SK-N-SH treated with all-trans-retinoic acid at 6 μM for 48 hours (cell line): ENCODE measurements around the gene FAM184B.

Experiments used
- BACH2 ChIP-seq: fragments of 250-450 bp; sonication (Bioruptor Pico); IDR thresholded peaks from 2 replicates; pipeline ENCODE4 v1.9.0; 2021; ENCODE audit warnings: mild to moderate bottlenecking, borderline replicate concordance
- CREB5 ChIP-seq: fragments of 250-450 bp; sonication (Bioruptor Pico); IDR thresholded peaks from 2 replicates; pipeline ENCODE4 v1.5.1; 2020; ENCODE audit warnings: low read depth, mild to moderate bottlenecking, moderate library complexity
- CSDC2 ChIP-seq: fragments of 250-450 bp; sonication (Bioruptor Pico); IDR thresholded peaks from 2 replicates; pipeline ENCODE4 v1.5.0; 2020; ENCODE audit warnings: mild to moderate bottlenecking, moderate library complexity
- SNAI2 ChIP-seq: fragments of 250-450 bp; sonication (Bioruptor Pico); IDR thresholded peaks from 2 replicates; pipeline ENCODE4 v1.5.0; 2020; ENCODE audit warnings: mild to moderate bottlenecking, moderate library complexity
- ZC3H10 ChIP-seq: fragments of 250-450 bp; sonication (Bioruptor Pico); IDR thresholded peaks from 2 replicates; pipeline ENCODE4 v1.5.1; 2021; ENCODE audit warnings: mild to moderate bottlenecking, moderate library complexity
- ZFP30 ChIP-seq: fragments of 450-650 bp; formaldehyde crosslinking; IDR thresholded peaks from 2 replicates; pipeline ENCODE4 v1.5.0; 2022; ENCODE audit warnings: mild to moderate bottlenecking, moderate library complexity

GRCh38 chr4:17616283-17616682, 165.1 kb downstream of the FAM184B start:
- no peak for TF ChIP-seq ZC3H10 (CRISPR knock-in tag)
- no peak for TF ChIP-seq BACH2 (CRISPR knock-in tag)
- TF ChIP-seq SNAI2 = no peak
- no peak for TF ChIP-seq ZFP30 (CRISPR knock-in tag)
- TF ChIP-seq CSDC2 (CRISPR knock-in tag) = no peak
- TF ChIP-seq CREB5 (CRISPR knock-in tag) = no peak
